HG02610 (cell line): ENCODE results near the gene USP48.

Experiments
- ATAC-seq: cut with Tn5 transposase; IDR thresholded peaks from one replicate; pipeline ENCODE4 v1.9.1; 2021; ENCODE audit warnings: mild to moderate bottlenecking, moderate library complexity; ENCODE audit not compliant: unreplicated experiment

Gene USP48

GRCh38 chr1:21749859-21750468, 33.0 kb downstream of the USP48 start:
- no peak for ATAC-seq

GRCh38 chr1:21749109-21749508, 33.8 kb downstream of the USP48 start:
- no peak for ATAC-seq

- ATAC-seq, result no peak
These were observed 39.5 kb downstream of the USP48 start for GRCh38 chr1:21743476-21743875.

DNA sequence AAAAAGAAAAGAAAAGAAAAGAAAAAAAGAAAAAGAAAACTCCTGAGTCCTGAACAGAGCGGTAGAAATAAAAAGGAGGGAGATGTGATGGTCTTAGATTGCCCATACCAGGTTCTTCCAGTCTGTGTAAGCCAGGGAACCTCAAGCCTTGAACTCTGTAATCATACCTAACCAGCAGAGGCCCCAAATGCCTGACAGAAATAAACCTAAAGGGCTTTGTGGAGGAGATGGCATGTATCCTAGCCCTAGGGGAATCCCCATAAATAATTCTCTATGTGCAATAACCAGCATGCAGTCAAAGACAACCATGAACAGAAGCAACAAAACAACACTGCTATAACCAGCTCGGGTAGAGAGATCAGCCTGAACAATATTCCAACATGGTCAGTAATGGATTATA, 40.4 kb downstream of the USP48 start:
- no peak for ATAC-seq

DNA sequence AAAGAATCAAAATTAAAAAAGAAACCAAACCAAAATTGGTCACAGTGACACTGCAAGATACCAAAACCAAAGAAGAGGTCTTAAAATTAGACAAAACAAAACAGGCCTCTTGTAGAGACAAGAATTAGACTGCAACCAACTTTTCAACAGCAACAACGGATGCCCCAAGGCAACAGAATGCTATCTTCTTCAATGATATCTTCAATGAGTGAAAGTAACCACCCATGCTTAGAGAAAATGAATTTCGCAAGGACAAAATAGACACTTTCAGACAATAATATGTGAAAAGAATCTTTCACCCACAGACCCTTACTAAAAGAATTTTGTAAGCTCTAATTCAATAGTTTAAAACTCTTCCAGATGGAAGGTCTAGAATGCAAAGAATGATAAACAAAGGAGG, 41.7 kb downstream of the USP48 start:
- no peak for ATAC-seq

DNA sequence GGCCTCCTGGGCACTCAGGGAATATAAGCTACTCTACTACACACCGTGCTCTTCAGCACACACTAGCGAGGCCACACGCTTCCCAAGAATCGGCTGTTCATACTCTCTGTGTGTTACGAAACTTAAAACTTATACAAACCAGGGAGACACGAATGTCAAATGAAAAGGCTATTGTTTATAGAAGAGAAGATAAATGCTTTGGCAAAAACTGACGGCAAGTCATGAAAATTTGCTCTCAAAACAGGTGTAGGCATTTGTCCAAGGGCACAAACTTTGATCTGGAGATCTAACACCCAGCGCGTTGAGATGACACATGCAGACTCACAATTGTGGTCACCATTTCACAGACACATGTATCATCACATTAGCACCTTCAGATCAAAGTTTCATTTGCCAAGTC, 46.1 kb downstream of the USP48 start:
- ATAC-seq, result no peak

GRCh38 chr1:21736011-21736410, 46.9 kb downstream of the USP48 start:
- ATAC-seq, result no peak

DNA sequence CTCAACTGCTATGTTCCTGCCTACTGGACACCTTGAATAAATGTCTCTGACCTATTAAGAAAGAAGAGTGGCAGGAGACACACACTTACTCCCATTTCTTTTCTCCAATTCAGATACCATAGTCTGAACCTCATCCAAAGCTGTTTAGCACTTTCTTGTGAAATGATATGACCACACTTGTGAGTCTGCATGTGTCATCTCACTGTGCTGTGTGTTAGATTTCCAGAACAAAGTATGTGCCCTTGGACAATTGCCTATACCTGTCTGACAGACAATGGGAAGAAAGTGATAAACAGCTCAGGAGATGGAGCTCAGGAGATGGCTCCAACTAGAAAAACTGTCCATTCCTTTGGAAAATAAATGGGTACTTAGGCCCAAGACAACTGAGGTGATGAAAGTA, 48.4 kb downstream of the USP48 start:
- no peak for ATAC-seq

DNA sequence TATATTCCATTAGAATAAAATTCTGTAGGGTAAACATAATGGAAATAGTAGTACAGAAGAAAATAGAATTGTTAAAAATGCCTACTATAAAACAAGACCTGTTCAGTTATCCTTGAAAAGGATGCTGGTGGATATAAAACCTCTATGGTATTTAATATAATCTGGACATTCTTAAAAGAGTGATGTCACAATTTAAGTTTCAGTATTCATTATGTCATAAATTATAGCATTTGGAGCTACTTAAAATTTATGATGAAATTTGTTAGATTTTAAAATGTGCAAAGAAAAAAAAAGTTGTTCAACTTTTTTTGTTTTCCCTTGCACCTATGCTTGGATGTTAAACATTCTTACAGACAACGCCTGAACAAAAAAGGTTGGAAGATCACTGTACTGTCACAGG, 50.3 kb downstream of the USP48 start:
- no peak for ATAC-seq

DNA sequence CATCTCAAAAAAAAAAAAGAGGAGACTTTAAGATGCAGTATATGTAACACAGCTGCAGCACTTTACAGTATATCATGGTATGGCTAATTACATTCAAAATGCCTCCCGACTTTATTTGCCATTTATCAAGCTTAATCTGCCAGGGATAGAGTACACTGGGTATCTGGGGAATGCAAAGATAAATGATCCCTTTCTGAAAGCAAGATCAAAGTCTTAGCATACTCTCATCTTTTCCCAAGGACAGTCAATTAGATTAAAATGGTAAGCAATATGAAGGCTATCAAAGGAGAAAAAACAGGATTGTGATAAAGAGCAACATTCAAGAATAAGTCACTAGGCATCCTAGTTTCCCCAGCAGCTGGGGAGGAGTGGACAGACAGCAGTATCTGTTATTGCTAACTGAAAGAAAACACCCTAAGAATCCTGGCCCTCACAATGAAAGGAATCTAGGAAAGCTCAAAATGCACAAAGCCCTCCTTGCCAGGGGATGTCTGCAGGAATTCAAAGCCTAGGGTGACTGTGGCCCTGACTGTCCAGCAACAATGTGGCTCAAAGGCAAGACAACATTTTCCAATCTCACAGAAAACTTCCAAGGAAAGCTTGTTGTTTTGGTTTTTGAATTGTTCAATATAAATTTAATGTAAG, 57.1 kb downstream of the USP48 start:
- ATAC-seq, result no peak

GRCh38 chr1:21724570-21724969, 58.4 kb downstream of the USP48 start:
- no peak for ATAC-seq

DNA sequence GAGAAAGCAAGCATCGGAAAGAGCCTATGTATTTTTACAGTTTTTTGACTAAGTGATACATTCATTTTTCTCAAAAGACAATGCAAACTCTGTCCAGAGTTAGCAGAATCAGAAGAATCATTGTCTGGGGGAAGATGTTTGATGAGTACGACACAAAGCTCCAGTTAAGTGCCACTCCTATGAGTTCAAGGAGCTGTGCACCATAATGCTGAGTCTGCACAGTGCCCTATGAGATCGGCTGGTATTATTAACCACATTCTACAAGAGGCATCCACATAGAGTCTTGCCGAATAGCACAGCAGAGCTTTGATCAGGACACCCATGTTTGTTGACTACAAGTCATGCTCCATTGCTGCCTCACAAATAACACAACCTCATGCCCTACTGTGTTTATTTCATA, 58.9 kb downstream of the USP48 start:
- ATAC-seq, result no peak

DNA sequence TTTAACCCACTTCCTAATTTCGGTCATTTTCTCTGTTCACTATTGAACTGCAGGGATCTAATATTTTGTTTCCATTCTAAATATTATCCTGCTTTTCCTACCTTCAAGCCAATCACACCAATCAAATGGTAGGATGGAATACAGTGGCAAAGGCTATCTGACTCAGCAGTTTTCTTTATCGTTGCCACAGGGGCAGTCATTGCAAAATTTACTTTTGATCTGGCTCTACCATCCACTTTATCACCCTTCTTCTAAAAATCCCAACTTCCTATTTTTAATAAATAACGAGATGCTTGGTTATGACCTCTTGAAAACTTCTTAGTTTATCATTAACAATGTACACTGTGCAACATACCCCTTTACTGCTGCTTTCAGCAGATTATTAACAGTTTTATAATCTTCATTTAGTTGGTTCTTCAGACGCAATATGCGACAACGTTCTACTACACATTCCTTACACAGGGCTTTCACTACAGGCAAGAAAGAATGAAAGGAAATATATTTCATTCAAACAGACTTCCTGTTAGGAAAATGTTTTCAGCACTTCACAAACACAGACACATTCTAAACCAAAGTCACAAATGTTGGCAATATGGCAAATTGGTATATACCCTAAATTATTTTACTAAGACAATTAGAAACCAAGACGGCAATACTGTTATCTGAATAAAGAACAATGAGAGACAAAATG, 61.5 kb downstream of the USP48 start:
- ATAC-seq, result no peak

- no peak for ATAC-seq
These were observed 66.8 kb downstream of the USP48 start for GRCh38 chr1:21716169-21716568.

DNA sequence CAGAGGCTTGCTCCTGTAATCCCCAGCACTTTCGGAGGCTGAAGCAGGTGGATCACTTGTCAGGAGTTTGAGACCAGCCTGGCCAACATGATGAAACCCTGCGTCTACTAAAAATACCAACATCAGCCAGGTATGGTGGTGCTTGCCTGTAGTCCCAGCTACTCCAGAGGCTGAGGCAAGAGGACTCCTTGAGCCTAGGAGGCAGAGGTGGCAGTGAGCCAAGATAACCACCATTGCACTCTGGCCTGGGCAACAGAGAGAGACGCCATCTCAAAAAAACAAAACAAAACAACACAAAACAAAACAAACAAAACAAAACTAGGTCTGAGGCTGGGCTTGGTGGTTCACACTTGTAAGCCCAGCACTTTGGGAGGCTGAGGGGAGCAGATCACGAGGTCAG, 75.1 kb downstream of the USP48 start:
- ATAC-seq, result no peak

GRCh38 chr1:21707086-21707840, 75.7 kb downstream of the USP48 start:
- ATAC-seq, result no peak

GRCh38 chr1:21706151-21706835, 76.7 kb downstream of the USP48 start:
- no peak for ATAC-seq

GRCh38 chr1:21705303-21705980, 77.5 kb downstream of the USP48 start:
- no peak for ATAC-seq

- no peak for ATAC-seq
These were observed 78.8 kb downstream of the USP48 start for GRCh38 chr1:21704145-21704544.

DNA sequence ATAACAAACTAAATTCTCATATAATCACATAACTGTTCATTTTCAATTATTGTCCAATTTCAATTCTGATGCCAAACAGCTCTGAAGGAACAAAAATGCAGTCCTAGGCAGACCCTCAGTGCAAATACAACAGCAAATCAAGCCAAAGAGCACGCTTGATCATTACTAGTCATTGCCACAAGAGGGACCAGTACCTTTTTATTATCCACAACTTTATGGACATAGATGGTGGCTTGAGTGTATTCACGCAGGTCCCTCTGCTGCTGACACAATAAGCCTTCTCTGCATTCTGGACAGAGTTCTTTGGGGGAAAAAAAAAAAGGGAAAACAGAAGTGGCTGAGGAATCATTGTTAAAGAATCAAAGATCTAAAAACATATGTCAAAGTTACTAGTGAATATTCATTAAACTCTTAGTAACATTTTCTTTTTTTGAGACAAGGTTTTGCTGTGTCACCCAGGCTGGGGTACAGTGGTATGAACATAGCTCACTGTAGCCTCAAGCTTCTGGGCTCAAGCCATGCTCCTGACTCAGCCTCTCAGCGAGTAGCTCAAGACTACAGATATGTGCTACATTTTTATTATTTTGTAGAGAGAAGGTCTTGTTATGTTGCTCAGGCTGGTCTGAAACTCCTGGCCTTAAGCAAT, 79.5 kb downstream of the USP48 start:
- no peak for ATAC-seq
